ENCODE measurements around the gene CUX1.

- no peak for TF ChIP-seq ZBTB21 (CRISPR knock-in tag; IDR thresholded peaks at IDR 0.05; ENCODE audit: borderline replicate concordance)
- TF ChIP-seq FOXP4 (CRISPR knock-in tag; IDR thresholded peaks at IDR 0.05): no peak
- TF ChIP-seq, protein P1, sequence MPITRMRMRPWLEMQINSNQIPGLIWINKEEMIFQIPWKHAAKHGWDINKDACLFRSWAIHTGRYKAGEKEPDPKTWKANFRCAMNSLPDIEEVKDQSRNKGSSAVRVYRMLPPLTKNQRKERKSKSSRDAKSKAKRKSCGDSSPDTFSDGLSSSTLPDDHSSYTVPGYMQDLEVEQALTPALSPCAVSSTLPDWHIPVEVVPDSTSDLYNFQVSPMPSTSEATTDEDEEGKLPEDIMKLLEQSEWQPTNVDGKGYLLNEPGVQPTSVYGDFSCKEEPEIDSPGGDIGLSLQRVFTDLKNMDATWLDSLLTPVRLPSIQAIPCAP (CRISPR knock-in tag; IDR thresholded peaks at IDR 0.05): no peak
- TF ChIP-seq JUN (CRISPR knock-in tag; IDR thresholded peaks at IDR 0.05): no peak
- TF ChIP-seq, protein P2, sequence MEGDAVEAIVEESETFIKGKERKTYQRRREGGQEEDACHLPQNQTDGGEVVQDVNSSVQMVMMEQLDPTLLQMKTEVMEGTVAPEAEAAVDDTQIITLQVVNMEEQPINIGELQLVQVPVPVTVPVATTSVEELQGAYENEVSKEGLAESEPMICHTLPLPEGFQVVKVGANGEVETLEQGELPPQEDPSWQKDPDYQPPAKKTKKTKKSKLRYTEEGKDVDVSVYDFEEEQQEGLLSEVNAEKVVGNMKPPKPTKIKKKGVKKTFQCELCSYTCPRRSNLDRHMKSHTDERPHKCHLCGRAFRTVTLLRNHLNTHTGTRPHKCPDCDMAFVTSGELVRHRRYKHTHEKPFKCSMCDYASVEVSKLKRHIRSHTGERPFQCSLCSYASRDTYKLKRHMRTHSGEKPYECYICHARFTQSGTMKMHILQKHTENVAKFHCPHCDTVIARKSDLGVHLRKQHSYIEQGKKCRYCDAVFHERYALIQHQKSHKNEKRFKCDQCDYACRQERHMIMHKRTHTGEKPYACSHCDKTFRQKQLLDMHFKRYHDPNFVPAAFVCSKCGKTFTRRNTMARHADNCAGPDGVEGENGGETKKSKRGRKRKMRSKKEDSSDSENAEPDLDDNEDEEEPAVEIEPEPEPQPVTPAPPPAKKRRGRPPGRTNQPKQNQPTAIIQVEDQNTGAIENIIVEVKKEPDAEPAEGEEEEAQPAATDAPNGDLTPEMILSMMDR (IDR thresholded peaks at IDR 0.05): no peak
- TF ChIP-seq, protein P3, sequence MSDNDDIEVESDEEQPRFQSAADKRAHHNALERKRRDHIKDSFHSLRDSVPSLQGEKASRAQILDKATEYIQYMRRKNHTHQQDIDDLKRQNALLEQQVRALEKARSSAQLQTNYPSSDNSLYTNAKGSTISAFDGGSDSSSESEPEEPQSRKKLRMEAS (CRISPR knock-in tag; IDR thresholded peaks at IDR 0.05): no peak
These were observed 263.8 kb downstream of the CUX1 start for GRCh38 chr7:102081244-102081627.
